ENCODE data around the gene LY9.

- TF ChIP-seq HES2 (IDR thresholded peaks at IDR 0.05): no peak
- TF ChIP-seq, protein P1, sequence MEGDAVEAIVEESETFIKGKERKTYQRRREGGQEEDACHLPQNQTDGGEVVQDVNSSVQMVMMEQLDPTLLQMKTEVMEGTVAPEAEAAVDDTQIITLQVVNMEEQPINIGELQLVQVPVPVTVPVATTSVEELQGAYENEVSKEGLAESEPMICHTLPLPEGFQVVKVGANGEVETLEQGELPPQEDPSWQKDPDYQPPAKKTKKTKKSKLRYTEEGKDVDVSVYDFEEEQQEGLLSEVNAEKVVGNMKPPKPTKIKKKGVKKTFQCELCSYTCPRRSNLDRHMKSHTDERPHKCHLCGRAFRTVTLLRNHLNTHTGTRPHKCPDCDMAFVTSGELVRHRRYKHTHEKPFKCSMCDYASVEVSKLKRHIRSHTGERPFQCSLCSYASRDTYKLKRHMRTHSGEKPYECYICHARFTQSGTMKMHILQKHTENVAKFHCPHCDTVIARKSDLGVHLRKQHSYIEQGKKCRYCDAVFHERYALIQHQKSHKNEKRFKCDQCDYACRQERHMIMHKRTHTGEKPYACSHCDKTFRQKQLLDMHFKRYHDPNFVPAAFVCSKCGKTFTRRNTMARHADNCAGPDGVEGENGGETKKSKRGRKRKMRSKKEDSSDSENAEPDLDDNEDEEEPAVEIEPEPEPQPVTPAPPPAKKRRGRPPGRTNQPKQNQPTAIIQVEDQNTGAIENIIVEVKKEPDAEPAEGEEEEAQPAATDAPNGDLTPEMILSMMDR (IDR thresholded peaks at IDR 0.05): no peak
- no peak for TF ChIP-seq PHF8 (IDR thresholded peaks at IDR 0.05; ENCODE audit: borderline replicate concordance, low read depth)
- TF ChIP-seq CEBPB (IDR thresholded peaks at IDR 0.05): no peak
- TF ChIP-seq EP300 (IDR thresholded peaks at IDR 0.05): no peak
- no peak for TF ChIP-seq ATOH8 (CRISPR knock-in tag; IDR thresholded peaks at IDR 0.05; ENCODE audit: low read depth)
- TF ChIP-seq POLR2A (IDR thresholded peaks at IDR 0.05; ENCODE audit: low read length): no peak
- TF ChIP-seq, protein P2, sequence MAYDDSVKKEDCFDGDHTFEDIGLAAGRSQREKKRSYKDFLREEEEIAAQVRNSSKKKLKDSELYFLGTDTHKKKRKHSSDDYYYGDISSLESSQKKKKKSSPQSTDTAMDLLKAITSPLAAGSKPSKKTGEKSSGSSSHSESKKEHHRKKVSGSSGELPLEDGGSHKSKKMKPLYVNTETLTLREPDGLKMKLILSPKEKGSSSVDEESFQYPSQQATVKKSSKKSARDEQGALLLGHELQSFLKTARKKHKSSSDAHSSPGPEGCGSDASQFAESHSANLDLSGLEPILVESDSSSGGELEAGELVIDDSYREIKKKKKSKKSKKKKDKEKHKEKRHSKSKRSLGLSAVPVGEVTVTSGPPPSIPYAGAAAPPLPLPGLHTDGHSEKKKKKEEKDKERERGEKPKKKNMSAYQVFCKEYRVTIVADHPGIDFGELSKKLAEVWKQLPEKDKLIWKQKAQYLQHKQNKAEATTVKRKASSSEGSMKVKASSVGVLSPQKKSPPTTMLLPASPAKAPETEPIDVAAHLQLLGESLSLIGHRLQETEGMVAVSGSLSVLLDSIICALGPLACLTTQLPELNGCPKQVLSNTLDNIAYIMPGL (CRISPR knock-in tag; IDR thresholded peaks at IDR 0.05; ENCODE audit: borderline replicate concordance): no peak
- TF ChIP-seq ELK1 (IDR thresholded peaks at IDR 0.05; ENCODE audit: low read depth, low read length): no peak
- TF ChIP-seq SMC3 (IDR thresholded peaks at IDR 0.05): no peak
- TF ChIP-seq FOSB (CRISPR knock-in tag; IDR thresholded peaks at IDR 0.05): no peak
Measured at GRCh38 chr1:160774886-160775719, 20.9 kb upstream of the LY9 start.
